MG63 (cell line): ENCODE data around the gene SKIL. TPM values are rescaled to one million over a fixed set of nuclear protein-coding genes. Genes with fewer than 3 reads are reported as not detected.
A peak's percentile ranks its signal among the peaks of the same experiment; 100 is the strongest.

Experiments
- DNase-seq: peaks from one replicate; pipeline ENCODE4 v3.0.0-alpha.2; 2020
- H3K27me3 ChIP-seq: fragments of 250-450 bp; sonication (Bioruptor Pico); 2 replicates; pipeline ENCODE4 v1.5.1; 2020; ENCODE audit warnings: mild to moderate bottlenecking, moderate library complexity
- H3K36me3 ChIP-seq: fragments of 250-450 bp; sonication (Bioruptor Pico); 2 replicates; pipeline ENCODE4 v1.5.1; 2020; ENCODE audit warnings: mild to moderate bottlenecking, moderate library complexity
- H3K4me3 ChIP-seq: fragments of 250-450 bp; sonication (Bioruptor Pico); 2 replicates; pipeline ENCODE4 v1.5.1; 2020; ENCODE audit warnings: mild to moderate bottlenecking, moderate library complexity
- H3K9me3 ChIP-seq: fragments of 250-450 bp; sonication (Bioruptor Pico); 2 replicates; pipeline ENCODE4 v1.5.1; 2020; ENCODE audit warnings: mild to moderate bottlenecking, moderate library complexity
- total RNA-seq: library from RNA; depleted of rRNA; stranded (reverse); fragments of >200 nt; shearing (Covaris generic); gene quantifications from 2 replicates; pipeline ENCODE4 v1.2.3, GENCODE V29; 2014; ENCODE audit warnings: low replicate concordance

SKIL gene
- total RNA-seq, 1 experiment from 2014 or later, result 26.8 TPM

DNA sequence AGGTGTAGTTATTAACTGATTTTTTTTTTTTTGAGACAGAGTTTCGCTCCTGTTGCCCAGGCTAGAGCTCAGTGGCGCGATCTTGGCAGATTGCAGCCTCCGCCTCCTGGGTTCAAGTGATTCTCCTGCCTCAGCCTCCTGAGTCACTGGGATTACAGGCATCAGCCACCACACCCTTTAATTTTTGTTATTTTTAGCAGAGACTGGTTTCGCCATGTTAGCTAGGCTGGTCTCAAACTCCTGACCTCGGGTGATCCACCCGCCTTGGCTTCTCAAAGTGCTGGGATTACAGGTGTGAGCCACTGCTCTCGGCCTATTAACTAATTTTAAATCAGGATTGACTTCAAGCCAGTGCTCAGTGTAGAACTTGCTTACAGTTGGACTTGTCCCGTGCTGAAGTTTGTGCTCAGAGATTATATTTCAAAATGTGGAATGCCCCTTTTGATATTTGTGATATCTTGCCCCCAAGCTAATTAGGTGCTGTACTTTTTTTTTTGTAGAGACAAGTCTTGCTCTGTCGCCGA is 6.0 kb downstream of the SKIL start:
- Histone ChIP-seq H3K27me3 (no peaks in the 10 kb centered on the region), H3K36me3 (peaks cover 66% of the 10 kb centered on the region), H3K9me3 (no peaks in the 10 kb centered on the region), H3K4me3 (no peak overlapping the region)
- no peak for DNase-seq

DNA sequence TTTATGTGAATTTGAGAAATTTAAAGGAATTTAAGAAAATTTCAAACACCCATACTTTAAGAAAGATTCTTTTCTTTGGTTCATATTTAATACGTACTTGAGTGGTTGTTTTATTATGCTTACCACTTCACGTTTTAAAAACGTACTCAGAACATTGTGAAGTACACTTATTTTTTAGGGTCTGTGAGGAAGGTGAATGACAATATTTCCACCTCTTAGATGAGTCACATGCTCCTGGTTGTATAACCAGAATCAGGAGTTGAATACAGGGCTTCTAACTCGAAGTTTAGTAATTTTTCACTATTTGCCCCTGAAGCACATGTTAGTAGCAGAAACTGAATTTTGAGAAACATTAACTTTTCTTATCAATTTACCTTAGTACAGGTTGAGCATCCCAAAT is 7.5 kb downstream of the SKIL start:
- Histone ChIP-seq H3K4me3 (no peak overlapping the region), H3K36me3 (peaks cover 71% of the 10 kb centered on the region), H3K27me3 (no peaks in the 10 kb centered on the region), H3K9me3 (no peaks in the 10 kb centered on the region)
- no peak for DNase-seq

DNA sequence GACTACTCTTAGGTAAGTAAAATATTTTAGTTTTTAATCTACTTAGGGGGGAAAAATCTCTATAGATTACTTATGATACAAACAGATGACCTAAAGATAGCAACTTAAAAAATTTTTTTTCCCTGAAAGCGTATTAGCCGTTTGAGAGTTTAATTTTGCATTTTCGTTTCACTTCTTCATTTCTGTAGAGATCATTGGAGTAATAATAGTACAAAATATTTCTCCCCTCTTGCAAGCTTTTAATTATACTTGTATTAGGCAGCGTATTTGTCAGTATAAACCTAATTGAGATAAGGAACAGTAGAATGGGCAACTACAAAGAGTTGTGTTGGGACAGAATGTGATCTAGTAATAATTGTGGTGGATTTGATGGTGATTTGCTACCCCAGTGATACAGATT is 10.3 kb downstream of the SKIL start:
- H3K36me3 ChIP-seq, result peaks cover 65% of the 10 kb centered on the region
- no peaks in the 10 kb centered on the region for H3K9me3 ChIP-seq
- H3K27me3 ChIP-seq, result no peaks in the 10 kb centered on the region
- DNase-seq, result no peak
- H3K4me3 ChIP-seq, result no peak overlapping the region

DNA sequence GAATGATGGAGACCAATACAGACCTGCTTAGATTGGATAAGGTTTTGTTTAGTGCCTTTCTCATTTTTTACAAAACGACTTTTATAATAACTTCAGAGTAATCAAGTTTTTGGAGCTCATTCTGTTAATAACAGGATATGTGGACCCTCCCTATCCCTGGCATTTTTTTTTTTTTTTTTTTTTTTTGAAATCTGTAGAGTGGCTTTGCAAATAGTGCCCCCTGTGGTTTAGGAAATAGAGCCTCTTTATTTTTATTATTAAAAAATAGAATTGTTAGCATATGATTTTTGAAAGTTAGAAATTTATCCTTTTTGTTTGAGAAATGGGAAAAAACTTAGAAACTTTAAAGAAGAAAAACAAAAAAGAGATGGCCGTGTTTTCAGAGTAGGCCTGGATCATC is 11.4 kb downstream of the SKIL start:
- H3K9me3 ChIP-seq, result no peaks in the 10 kb centered on the region
- H3K4me3 ChIP-seq, result no peak overlapping the region
- DNase-seq, result no peak
- H3K27me3 ChIP-seq, result no peaks in the 10 kb centered on the region
- peaks cover 68% of the 10 kb centered on the region for H3K36me3 ChIP-seq

DNA sequence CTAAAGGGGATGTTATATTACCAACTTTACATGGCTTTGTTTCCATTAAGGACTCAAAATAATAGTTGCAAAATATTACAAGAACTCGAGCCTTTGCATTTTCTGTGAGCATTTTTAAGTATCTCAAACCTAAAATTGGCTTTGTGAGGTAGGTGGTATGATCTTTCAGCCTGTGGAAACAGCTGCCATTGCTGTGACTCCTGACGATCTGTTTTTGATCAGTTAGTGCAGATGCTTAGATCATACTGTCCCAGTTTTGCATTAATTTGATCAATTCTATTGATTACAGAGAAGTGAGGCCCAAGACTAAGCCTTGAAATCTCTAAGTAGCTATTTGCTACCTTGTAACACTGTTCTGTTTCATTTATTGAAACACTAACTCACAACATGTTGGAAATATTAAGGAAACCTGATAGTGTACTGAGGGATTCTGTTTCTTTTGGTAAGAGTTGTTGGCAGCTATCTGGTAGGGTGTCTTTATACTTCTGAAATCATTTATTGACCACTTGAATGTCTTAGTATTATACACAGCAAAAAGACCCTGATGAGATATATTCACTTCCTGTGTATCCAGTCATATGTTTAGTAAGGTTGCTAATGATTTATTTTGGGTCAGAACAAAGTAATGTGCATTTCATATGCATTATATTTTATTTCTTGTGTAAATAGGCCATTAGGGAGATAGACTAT is 14.8 kb downstream of the SKIL start:
- Histone ChIP-seq H3K9me3 (no peaks in the 10 kb centered on the region), H3K4me3 (no peak overlapping the region), H3K36me3 (peaks cover 49% of the 10 kb centered on the region), H3K27me3 (no peaks in the 10 kb centered on the region)
- no peak for DNase-seq

DNA sequence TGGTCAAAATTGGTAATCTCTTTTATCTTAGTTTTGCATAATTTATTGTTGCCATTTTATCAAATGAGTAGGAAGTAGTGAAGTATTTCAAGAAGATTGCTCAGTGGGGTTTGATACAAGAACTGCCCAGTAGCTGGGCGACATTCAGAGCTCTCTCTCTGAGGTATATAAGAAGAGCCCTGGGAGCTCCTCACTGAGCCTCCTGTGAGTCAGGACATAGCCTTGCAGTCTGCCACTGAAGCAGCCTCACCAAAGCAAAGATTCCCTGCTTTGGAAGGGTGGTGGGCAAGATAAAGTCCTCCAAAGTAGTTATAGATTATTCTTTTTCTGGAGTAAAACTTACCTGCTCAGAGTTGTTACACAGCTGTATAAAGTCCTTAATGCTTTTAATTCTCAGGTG is 26.1 kb downstream of the SKIL start:
- H3K9me3 ChIP-seq, result no peaks in the 10 kb centered on the region
- no peaks in the 10 kb centered on the region for H3K27me3 ChIP-seq
- no peak for DNase-seq
- no peak overlapping the region for H3K4me3 ChIP-seq
- H3K36me3 ChIP-seq, result peaks cover 74% of the 10 kb centered on the region

DNA sequence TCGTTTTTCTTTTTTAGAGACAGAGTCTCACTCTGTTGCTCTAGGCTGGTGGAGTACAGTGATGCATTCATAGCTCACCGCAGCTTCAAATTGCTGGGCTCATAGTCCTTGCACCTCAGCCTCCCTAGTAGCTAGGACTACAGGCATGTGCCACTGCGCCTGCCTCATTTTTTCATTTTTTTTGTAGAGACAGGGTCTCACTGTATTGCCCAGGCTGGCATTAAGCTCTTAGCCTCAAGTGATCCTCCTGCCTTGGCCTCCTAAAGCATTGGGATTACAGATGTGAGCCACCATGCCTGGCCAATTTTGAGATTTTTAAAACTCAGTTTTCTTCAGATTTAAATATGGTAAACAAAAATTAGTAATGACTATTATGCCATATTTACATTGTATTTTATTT is 29.0 kb downstream of the SKIL start:
- Histone ChIP-seq H3K27me3 (no peaks in the 10 kb centered on the region), H3K4me3 (no peak overlapping the region), H3K36me3 (peaks cover 71% of the 10 kb centered on the region), H3K9me3 (no peaks in the 10 kb centered on the region)
- DNase-seq, result no peak

DNA sequence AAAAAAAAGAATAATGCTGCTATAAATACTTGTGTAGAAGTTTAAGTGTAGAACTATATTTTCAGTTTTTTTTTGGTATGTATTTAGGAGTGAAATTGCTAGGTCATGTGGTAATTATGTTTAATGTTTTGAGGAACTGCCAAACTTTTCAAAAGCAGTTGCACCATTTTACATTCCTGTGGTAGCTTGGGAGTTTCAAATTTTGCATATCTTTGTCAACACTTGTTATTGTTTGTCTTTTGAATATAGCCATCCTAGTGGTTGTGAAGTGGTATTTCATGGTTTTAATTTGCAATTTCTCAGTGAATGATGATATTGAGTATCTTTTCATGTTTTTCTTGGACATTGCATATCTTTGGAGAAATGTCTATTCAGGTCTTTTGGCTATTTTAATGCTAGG is 30.4 kb downstream of the SKIL start:
- H3K4me3 ChIP-seq, result no peak overlapping the region

DNA sequence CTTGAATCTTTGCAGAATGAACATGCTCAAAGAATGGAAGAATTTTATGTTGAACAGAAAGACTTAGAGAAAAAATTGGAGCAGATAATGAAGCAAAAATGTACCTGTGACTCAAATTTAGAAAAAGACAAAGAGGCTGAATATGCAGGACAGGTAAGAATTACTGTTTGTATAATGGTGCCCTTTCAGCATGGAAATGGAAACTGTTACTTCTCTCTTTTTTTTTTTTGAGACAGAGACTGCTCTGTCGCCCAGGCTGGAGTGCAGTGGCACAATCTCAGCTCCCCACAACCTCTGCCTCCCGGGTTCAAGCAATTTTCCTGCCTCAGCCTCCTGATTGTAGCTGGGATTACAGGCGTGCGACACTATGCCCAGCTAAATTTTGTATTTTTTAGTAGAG is 33.6 kb downstream of the SKIL start:
- no peak overlapping the region for H3K4me3 ChIP-seq
- DNase-seq, result no peak
- H3K27me3 ChIP-seq, result no peaks in the 10 kb centered on the region
- peaks cover 63% of the 10 kb centered on the region for H3K36me3 ChIP-seq
- H3K9me3 ChIP-seq, result no peaks in the 10 kb centered on the region

More for the DNA sequence above, 30.4 kb downstream of the SKIL start:
- H3K36me3 ChIP-seq, result peaks cover 76% of the 10 kb centered on the region
- no peak for DNase-seq
- no peaks in the 10 kb centered on the region for H3K9me3 ChIP-seq
- H3K27me3 ChIP-seq, result no peaks in the 10 kb centered on the region

DNA sequence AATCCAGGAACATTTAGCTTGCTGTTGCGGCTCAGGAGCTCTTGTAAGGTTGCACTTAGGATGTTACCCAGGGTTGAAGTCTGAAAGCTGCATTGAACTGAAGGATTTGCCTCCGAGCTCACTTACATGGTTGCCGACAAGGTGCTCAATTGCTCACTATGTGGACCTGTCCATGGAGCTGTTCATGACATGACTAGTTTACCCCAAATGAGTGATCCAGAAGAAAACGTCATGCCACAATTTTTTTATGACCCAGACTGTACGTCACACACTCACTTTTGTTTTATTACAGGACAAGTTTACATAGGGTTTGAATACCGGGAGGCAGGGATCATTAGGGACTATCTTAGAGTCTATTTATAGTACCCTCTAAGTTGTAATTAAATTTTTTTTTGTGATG is 40.2 kb downstream of the SKIL start:
- DNase-seq, result no peak
- peaks cover 17% of the 10 kb centered on the region for H3K36me3 ChIP-seq
- H3K9me3 ChIP-seq, result no peaks in the 10 kb centered on the region
- H3K4me3 ChIP-seq, result no peak overlapping the region
- no peaks in the 10 kb centered on the region for H3K27me3 ChIP-seq

DNA sequence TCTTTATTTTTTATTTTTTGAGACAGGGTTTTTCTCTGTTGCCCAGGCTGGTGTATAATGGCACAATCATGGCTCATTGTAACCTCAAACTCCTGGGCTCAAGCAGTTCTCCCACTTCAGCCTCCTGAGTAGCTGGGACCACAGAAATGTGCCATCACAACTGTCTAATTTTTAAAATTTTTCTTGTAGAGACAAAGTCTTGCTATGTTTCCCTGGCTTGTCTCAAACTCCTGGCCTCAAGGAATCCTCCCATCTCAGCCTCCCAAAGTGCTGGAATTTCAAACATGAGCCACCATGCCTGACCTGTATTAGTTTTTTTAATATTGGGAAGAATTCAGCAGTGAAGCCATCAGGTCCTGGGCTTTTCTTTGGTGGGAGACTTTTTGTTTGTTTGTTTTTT is 47.6 kb downstream of the SKIL start:
- no peak for DNase-seq
- H3K27me3 ChIP-seq, result no peaks in the 10 kb centered on the region
- no peaks in the 10 kb centered on the region; the same call in 1 of the 2 replicates for H3K36me3 ChIP-seq
- H3K4me3 ChIP-seq, result no peak overlapping the region
- H3K9me3 ChIP-seq, result no peaks in the 10 kb centered on the region

DNA sequence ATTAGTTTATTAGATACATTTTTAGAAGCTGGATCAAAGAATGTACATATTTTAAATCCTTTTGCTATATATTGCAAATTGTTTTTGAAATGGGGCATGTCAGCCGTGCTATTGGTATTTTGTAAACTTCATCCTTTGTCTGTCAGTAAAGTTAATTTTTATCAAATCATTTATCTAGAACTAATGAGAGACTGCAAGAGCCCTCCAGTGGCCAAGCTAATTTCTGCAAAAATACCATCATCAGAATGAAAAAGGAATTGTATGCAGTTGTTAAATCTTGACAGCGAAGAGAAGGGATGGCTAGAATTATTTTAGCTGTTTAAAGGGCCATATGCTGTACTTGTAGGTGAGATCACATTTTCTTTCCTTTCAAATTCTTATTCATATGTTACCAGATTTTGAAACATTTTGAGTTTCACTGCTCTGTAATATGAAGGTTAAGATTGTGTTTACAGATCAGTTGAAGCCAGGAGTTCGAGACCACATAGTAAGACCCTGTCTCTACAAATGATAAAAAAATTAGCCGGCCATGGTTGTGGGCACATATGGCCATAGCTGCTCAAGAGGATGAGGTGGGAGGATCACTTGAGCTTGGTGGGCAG is 53.0 kb downstream of the SKIL start:
- DNase-seq, result no peak
- Histone ChIP-seq H3K27me3 (no peaks in the 10 kb centered on the region), H3K4me3 (no peak overlapping the region), H3K36me3 (no peaks in the 10 kb centered on the region), H3K9me3 (no peaks in the 10 kb centered on the region)

DNA sequence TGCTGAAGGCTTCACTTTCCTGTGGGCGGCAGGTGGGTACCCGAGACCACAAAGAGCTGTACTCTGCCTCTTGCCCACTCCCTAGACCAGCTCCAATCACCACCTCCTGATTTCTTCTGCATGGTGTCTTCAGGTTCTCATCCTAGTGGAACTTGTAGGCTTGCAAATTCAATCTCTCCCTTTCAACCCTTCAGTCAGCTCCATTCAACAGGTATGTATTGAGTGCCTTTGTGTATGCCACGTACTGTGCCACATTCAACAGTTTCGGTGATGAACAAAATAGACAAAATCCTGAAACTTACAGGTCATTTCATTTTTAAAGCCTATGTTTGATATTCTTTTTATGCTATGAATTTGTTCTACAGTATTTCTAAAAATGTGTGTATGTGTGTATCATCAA is 55.8 kb downstream of the SKIL start:
- Histone ChIP-seq H3K4me3 (no peak overlapping the region), H3K27me3 (no peaks in the 10 kb centered on the region), H3K9me3 (no peaks in the 10 kb centered on the region), H3K36me3 (no peaks in the 10 kb centered on the region)
- no peak for DNase-seq

DNA sequence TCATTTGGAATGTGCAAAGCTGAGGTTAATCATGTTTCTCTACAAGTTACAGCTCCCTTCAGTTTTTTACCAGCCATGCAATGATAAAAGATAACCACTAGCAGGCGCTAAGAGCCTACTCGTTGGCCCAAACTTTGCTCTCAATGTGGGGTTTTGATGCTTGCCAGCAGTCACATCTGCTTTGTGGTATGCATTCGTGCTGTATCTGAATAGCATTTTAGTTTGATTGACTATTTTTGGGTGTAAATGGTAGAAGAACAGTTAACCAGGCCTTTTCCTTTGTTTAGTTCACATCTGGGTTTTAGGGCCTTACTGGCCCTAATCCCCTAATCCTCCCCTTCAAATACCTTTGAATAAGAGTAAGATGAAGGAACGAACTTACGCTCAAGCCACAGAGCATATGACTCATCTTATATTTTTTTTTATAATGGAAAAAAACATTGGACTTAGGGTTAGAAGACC is 56.7 kb downstream of the SKIL start:
- H3K4me3 ChIP-seq, result no peak overlapping the region
- H3K36me3 ChIP-seq, result no peaks in the 10 kb centered on the region
- DNase-seq, result peak; percentile 70
- no peaks in the 10 kb centered on the region for H3K9me3 ChIP-seq
- H3K27me3 ChIP-seq, result no peaks in the 10 kb centered on the region

DNA sequence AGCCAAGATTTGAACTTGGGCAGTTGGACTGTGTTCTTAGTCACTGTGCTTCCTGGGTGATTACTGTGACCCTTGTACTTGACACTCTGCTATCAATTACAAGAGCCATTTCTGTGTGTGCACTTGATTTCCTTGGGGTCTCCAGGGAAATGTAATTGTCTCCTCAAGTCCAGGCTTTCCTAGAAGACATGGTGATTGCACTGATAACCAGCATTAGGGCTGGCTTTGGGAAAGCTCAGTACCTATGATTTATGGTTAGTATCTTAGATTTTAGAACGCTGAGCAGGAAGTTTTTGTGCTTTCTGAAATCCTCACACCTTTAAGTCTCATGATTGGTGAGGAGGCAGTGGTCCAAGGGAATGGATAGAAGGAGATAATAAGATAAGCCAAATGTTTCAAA is 59.6 kb downstream of the SKIL start:
- Histone ChIP-seq H3K27me3 (no peaks in the 10 kb centered on the region), H3K36me3 (no peaks in the 10 kb centered on the region), H3K4me3 (no peak overlapping the region), H3K9me3 (no peaks in the 10 kb centered on the region)
- no peak for DNase-seq

DNA sequence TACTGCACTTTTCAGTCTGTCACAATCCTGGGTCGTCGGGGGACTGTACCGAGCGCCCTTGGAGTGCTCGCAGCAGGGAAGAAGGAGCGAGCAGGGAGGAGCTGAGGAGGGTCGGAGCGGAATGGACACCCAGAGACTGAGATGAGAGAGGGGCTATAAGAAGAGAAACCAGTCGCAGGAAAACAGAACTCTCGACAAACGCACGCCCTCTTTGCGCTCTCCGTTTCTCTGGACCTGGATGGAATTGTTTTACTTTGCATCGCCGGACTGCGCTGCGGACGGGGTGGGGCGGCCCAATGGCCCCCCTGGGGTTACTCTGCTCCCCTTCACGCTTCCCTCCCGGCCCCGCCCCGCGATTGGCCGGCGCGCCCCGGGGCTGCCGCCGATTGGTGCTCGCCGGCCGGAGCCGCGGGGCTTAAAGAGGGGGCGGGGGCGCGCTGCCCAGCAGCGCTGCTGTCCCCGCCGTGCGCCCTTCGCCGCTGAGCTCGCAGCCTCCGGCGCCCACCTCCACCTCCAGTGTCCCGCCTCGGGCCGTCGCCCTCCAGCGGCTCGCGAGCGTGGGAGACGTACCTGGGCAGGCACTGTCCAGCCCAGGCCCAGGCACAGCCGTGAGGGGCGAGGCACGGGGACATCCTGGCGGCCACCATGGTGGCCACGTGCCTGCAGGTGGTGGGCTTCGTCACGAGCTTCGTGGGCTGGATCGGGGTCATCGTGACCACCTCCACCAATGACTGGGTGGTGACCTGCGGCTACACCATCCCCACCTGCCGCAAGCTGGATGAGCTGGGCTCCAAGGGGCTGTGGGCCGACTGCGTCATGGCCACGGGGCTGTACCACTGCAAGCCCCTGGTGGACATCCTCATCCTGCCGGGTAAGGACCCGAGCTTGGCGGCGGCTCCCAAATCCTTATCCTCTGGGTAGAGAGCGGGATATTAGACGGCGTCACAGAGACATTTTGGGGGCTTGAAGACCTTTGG is 61.2 kb downstream of the SKIL start, which contains the start of gene CLDN11:
Gene CLDN11 (plus strand): TSS at position 447 of the 977 bp plus-strand sequence. CDS start 199 bp downstream, at position 646.
- no peaks in the 10 kb centered on the region for H3K9me3 ChIP-seq
- DNase-seq, result peak; percentile 76
- H3K4me3 ChIP-seq, result peak within 1 kb of the TSS; percentile 51
- no peaks in the 10 kb centered on the region for H3K36me3 ChIP-seq
- no peaks in the 10 kb centered on the region for H3K27me3 ChIP-seq

DNA sequence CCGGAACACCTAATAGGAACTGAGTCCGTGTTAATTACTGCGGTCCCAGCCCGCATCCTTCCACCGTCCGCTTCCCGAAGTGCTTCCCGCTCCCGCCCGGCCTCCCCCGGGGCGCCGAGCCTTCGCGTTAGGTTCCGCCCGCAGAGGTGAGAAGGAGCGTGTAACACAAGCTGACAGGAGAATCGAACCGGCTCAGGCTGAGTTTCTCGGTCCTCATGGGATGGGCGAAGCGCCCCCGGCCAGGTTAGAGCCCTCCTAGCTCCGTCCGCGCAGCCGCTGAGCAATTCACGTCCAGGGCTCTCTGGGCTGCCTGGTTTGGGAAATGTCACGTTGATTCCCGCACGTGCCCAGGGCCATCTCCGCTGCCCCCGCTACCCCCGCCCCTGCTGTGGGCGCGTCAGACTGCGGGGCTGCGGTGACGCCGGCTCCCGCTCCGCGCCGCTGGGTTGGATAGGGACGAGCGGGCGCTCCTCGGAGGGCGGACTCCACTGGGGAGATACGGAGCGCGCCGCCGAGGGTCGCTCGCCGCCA is 62.1 kb downstream of the SKIL start:
- Histone ChIP-seq H3K9me3 (no peaks in the 10 kb centered on the region), H3K27me3 (no peaks in the 10 kb centered on the region), H3K36me3 (no peaks in the 10 kb centered on the region), H3K4me3 (peak overlapping the region; percentile 51)
- DNase-seq, result no peak
